Measurements from ENCODE around the gene ZBTB4. TPM values are rescaled to one million over a fixed set of nuclear protein-coding genes. Genes with fewer than 3 reads are reported as not detected.

The ZBTB4 gene
- total and polyA plus RNA-seq, 9 of the 15 experiments (the other 6 are each of a cell fraction or from before 2014, with no cell fraction given): 0.92 to 6.9 (median 3.3) TPM

DNA sequence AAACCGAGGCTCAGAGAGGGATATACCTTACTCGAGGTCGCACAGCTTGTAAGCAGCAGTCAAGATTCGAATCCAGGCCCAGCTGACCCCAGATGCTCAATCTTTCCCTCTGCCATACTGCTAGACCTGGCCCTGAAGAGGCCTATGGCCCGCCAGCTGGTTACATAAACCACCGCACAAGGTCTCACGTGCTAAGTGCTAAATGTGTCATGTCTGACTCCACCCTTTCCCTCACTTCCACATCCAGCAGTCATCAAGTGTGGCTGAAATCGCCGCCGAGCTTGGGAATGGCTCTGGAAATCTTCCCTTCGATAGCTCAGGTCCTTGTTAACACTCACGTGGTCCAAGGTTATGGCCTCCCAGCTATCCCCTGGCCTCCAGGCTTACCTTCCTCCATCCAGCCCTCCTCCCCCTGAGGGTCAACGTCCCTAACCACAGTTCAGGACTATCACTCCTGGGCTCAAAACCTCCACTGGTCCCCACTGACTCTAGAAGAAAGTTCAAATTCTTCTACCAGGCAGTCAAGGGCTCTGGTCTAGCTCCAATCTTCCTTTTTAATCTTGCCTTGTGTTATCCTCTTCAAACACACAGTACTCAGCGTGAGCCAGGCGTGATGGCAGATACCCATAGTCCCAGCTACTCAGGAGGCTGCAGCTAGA, 3.5 kb downstream of the ZBTB4 start (continued):
- TF ChIP-seq ZBTB1 (CRISPR knock-in tag; IDR thresholded peaks at IDR 0.05; ENCODE audit: borderline replicate concordance, low read depth) (no peak), ZNF644 (tag; IDR thresholded peaks at IDR 0.05; ENCODE audit: low read depth) (no peak), RBM22 (IDR thresholded peaks at IDR 0.05; ENCODE audit: low read depth, low read length, poor library complexity, severe bottlenecking) (no peak), ZFP36 (IDR thresholded peaks at IDR 0.05; ENCODE audit: low read depth, low read length, partially characterized antibody) (no peak), RBFOX2 (IDR thresholded peaks at IDR 0.05; ENCODE audit: low read depth, low read length) (no peak), MAZ (CRISPR knock-in tag; conservative IDR thresholded peaks at IDR 0.05 in 1 of 2, IDR thresholded peaks at IDR 0.05 in 1 of 2) (no peak), HDAC8 (tag; IDR thresholded peaks at IDR 0.05) (no peak), CHD4 (IDR thresholded peaks at IDR 0.05; ENCODE audit: insufficient read depth, insufficient replicate concordance, low read depth, low read length, poor library complexity, severe bottlenecking) (no peak), CHD2 (IDR thresholded peaks at IDR 0.05; ENCODE audit: low read depth, low read length) (no peak), PTRF (tag; IDR thresholded peaks at IDR 0.05) (no peak), RAD51 (IDR thresholded peaks at IDR 0.05; ENCODE audit: borderline replicate concordance, low read depth) (no peak)
- TF ChIP-seq, protein P1, sequence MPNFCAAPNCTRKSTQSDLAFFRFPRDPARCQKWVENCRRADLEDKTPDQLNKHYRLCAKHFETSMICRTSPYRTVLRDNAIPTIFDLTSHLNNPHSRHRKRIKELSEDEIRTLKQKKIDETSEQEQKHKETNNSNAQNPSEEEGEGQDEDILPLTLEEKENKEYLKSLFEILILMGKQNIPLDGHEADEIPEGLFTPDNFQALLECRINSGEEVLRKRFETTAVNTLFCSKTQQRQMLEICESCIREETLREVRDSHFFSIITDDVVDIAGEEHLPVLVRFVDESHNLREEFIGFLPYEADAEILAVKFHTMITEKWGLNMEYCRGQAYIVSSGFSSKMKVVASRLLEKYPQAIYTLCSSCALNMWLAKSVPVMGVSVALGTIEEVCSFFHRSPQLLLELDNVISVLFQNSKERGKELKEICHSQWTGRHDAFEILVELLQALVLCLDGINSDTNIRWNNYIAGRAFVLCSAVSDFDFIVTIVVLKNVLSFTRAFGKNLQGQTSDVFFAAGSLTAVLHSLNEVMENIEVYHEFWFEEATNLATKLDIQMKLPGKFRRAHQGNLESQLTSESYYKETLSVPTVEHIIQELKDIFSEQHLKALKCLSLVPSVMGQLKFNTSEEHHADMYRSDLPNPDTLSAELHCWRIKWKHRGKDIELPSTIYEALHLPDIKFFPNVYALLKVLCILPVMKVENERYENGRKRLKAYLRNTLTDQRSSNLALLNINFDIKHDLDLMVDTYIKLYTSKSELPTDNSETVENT (CRISPR knock-in tag; IDR thresholded peaks at IDR 0.05): no peak
- TF ChIP-seq, protein P2, sequence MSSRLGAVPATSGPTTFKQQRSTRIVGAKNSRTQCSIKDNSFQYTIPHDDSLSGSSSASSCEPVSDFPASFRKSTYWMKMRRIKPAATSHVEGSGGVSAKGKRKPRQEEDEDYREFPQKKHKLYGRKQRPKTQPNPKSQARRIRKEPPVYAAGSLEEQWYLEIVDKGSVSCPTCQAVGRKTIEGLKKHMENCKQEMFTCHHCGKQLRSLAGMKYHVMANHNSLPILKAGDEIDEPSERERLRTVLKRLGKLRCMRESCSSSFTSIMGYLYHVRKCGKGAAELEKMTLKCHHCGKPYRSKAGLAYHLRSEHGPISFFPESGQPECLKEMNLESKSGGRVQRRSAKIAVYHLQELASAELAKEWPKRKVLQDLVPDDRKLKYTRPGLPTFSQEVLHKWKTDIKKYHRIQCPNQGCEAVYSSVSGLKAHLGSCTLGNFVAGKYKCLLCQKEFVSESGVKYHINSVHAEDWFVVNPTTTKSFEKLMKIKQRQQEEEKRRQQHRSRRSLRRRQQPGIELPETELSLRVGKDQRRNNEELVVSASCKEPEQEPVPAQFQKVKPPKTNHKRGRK (tag; IDR thresholded peaks at IDR 0.05): no peak
- TF ChIP-seq, protein P3, sequence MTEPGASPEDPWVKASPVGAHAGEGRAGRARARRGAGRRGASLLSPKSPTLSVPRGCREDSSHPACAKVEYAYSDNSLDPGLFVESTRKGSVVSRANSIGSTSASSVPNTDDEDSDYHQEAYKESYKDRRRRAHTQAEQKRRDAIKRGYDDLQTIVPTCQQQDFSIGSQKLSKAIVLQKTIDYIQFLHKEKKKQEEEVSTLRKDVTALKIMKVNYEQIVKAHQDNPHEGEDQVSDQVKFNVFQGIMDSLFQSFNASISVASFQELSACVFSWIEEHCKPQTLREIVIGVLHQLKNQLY (CRISPR knock-in tag; conservative IDR thresholded peaks at IDR 0.05): no peak
- TF ChIP-seq, protein P4, sequence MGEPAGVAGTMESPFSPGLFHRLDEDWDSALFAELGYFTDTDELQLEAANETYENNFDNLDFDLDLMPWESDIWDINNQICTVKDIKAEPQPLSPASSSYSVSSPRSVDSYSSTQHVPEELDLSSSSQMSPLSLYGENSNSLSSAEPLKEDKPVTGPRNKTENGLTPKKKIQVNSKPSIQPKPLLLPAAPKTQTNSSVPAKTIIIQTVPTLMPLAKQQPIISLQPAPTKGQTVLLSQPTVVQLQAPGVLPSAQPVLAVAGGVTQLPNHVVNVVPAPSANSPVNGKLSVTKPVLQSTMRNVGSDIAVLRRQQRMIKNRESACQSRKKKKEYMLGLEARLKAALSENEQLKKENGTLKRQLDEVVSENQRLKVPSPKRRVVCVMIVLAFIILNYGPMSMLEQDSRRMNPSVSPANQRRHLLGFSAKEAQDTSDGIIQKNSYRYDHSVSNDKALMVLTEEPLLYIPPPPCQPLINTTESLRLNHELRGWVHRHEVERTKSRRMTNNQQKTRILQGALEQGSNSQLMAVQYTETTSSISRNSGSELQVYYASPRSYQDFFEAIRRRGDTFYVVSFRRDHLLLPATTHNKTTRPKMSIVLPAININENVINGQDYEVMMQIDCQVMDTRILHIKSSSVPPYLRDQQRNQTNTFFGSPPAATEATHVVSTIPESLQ (CRISPR knock-in tag; IDR thresholded peaks at IDR 0.05): no peak
